WTC11 (cell line): Measurements from ENCODE around the gene CLNK. TPM values are rescaled to one million over a fixed set of nuclear protein-coding genes. Genes with fewer than 3 reads are reported as not detected.
A peak's percentile ranks its signal among the peaks of the same experiment; 100 is the strongest.

Experiments used
- ATAC-seq: fragments of 200-7000 bp; cut with Tn5 transposase; 2 replicates; pipeline ENCODE4 v1.10.0; 2021; ENCODE audit warnings: mild to moderate bottlenecking, moderate library complexity
- CTCF ChIA-PET: fragments of 300-600 bp; sonication (Branson Sonifier 250); formaldehyde crosslinking; loops from one replicate; lab custom pipeline; 2021; ENCODE audit warnings: antibody characterized with exemption; lab: Charles Lee
- POLR2A ChIA-PET: fragments of 350-600 bp; sonication (Branson Sonifier 250); formaldehyde crosslinking; loops from one replicate; lab custom pipeline; 2021; ENCODE audit warnings: antibody characterized with exemption; lab: Charles Lee
- DNase-seq: peaks from one replicate; pipeline ENCODE4 v3.0.0; 2021; ENCODE audit warnings: low spot score
- H3K27ac Mint-ChIP-seq: 2 replicates; pipeline ENCODE4 v1.8.0; 2021; ENCODE audit warnings: mixed read lengths
- H3K27me3 Mint-ChIP-seq: 2 replicates; pipeline ENCODE4 v1.8.0; 2021; ENCODE audit warnings: low read depth, mild to moderate bottlenecking, moderate library complexity, mixed read lengths
- H3K36me3 Mint-ChIP-seq: 2 replicates; pipeline ENCODE4 v1.8.0; 2021; ENCODE audit warnings: mixed read lengths
- H3K4me1 Mint-ChIP-seq: 2 replicates; pipeline ENCODE4 v1.8.0; 2022; ENCODE audit warnings: mixed read lengths
- H3K4me3 Mint-ChIP-seq: 2 replicates; pipeline ENCODE4 v1.8.0; 2021; ENCODE audit warnings: mild to moderate bottlenecking, moderate library complexity, mixed read lengths
- H3K9me3 Mint-ChIP-seq: 2 replicates; pipeline ENCODE4 v1.8.0; 2021; ENCODE audit warnings: mixed read lengths
- AFF4 ChIP-seq: sonication (generic); formaldehyde crosslinking; IDR thresholded peaks from 2 replicates; pipeline ENCODE4 v1.8.1; 2023; ENCODE audit warnings: mild to moderate bottlenecking, missing genetic modification reagents, borderline replicate concordance
- CDX4 ChIP-seq: fragments of 250-450 bp; sonication (Bioruptor Pico); IDR thresholded peaks from 2 replicates; pipeline ENCODE4 v1.9.0; 2021; ENCODE audit warnings: moderate library complexity, mild to moderate bottlenecking, inconsistent platforms, borderline replicate concordance
- CREM ChIP-seq: sonication (generic); formaldehyde crosslinking; IDR thresholded peaks from 2 replicates; pipeline ENCODE4 v1.8.1; 2022; ENCODE audit warnings: mild to moderate bottlenecking, missing genetic modification reagents, moderate library complexity
- E2F1 ChIP-seq: sonication (generic); formaldehyde crosslinking; IDR thresholded peaks from 2 replicates; pipeline ENCODE4 v1.8.0; 2022; ENCODE audit warnings: mild to moderate bottlenecking, missing genetic modification reagents
- ELF4 ChIP-seq: sonication (generic); formaldehyde crosslinking; IDR thresholded peaks from 2 replicates; pipeline ENCODE4 v1.8.1; 2022; ENCODE audit warnings: low read depth, mild to moderate bottlenecking, moderate library complexity, missing genetic modification reagents
- EMX1 ChIP-seq: fragments of 250-450 bp; sonication (Bioruptor Pico); IDR thresholded peaks from 2 replicates; pipeline ENCODE4 v1.8.0; 2021; ENCODE audit warnings: mild to moderate bottlenecking
- FOXJ3 ChIP-seq: sonication (generic); formaldehyde crosslinking; IDR thresholded peaks from 2 replicates; pipeline ENCODE4 v1.9.0; 2021; ENCODE audit warnings: missing genetic modification reagents, mild to moderate bottlenecking, borderline replicate concordance
- GABPB1 ChIP-seq: sonication (generic); formaldehyde crosslinking; IDR thresholded peaks from 2 replicates; pipeline ENCODE4 v1.8.1; 2023; ENCODE audit warnings: mild to moderate bottlenecking, missing genetic modification reagents
- KAT7 ChIP-seq: sonication (generic); formaldehyde crosslinking; IDR thresholded peaks from 2 replicates; pipeline ENCODE4 v1.8.1; 2023; ENCODE audit warnings: missing genetic modification reagents, mild to moderate bottlenecking, borderline replicate concordance
- NFE2L1 ChIP-seq: sonication (generic); formaldehyde crosslinking; IDR thresholded peaks from 2 replicates; pipeline ENCODE4 v1.8.1; 2023; ENCODE audit warnings: missing genetic modification reagents
- RORB ChIP-seq: fragments of 250-450 bp; sonication (Bioruptor Pico); IDR thresholded peaks from 2 replicates; pipeline ENCODE4 v1.9.0; 2021; ENCODE audit warnings: mild to moderate bottlenecking
- STAT6 ChIP-seq: sonication (generic); formaldehyde crosslinking; conservative IDR thresholded peaks from 2 replicates; pipeline ENCODE4 v1.8.1; 2023; ENCODE audit warnings: mild to moderate bottlenecking, low read depth, missing genetic modification reagents, moderate library complexity
- TEAD1 ChIP-seq: sonication (generic); formaldehyde crosslinking; IDR thresholded peaks from 2 replicates; pipeline ENCODE4 v1.8.0; 2022; ENCODE audit warnings: mild to moderate bottlenecking, missing genetic modification reagents
- TP53 ChIP-seq: sonication (generic); formaldehyde crosslinking; IDR thresholded peaks from 2 replicates; pipeline ENCODE4 v1.8.1; 2023; ENCODE audit warnings: mild to moderate bottlenecking, missing genetic modification reagents
- ZNF121 ChIP-seq: sonication (generic); formaldehyde crosslinking; IDR thresholded peaks from 2 replicates; pipeline ENCODE4 v1.8.0; 2023; ENCODE audit warnings: missing genetic modification reagents
- ZNF219 ChIP-seq: sonication (generic); formaldehyde crosslinking; IDR thresholded peaks from 2 replicates; pipeline ENCODE4 v1.8.0; 2023; ENCODE audit warnings: missing genetic modification reagents, mild to moderate bottlenecking, borderline replicate concordance
- ZNF416 ChIP-seq: fragments of 250-450 bp; sonication (Bioruptor Pico); IDR thresholded peaks from 2 replicates; pipeline ENCODE4 v1.9.0; 2021; ENCODE audit warnings: mild to moderate bottlenecking, inconsistent platforms
- total RNA-seq: library from RNA; stranded (reverse); gene quantifications from 3 replicates; pipeline ENCODE4 v1.2.3, GENCODE V29; 2021
- TF ChIP-seq, protein P1 (sequence below): sonication (generic); formaldehyde crosslinking; IDR thresholded peaks from 2 replicates; pipeline ENCODE4 v1.8.0; 2022; ENCODE audit warnings: mild to moderate bottlenecking, missing genetic modification reagents
- TF ChIP-seq, protein P2 (sequence below): sonication (generic); formaldehyde crosslinking; IDR thresholded peaks from 2 replicates; pipeline ENCODE4 v1.8.0; 2023; ENCODE audit warnings: missing genetic modification reagents
- TF ChIP-seq, protein P3 (sequence below): sonication (generic); formaldehyde crosslinking; IDR thresholded peaks from 2 replicates; pipeline ENCODE4 v1.8.1; 2022; ENCODE audit warnings: low read depth, mild to moderate bottlenecking, moderate library complexity, missing genetic modification reagents, borderline replicate concordance
- TF ChIP-seq, protein P4 (sequence below): sonication (generic); formaldehyde crosslinking; IDR thresholded peaks from 2 replicates; pipeline ENCODE4 v1.8.0; 2022; ENCODE audit warnings: mild to moderate bottlenecking, missing genetic modification reagents

CLNK gene
- total RNA-seq, 1 experiment from 2014 or later: not detected

DNA sequence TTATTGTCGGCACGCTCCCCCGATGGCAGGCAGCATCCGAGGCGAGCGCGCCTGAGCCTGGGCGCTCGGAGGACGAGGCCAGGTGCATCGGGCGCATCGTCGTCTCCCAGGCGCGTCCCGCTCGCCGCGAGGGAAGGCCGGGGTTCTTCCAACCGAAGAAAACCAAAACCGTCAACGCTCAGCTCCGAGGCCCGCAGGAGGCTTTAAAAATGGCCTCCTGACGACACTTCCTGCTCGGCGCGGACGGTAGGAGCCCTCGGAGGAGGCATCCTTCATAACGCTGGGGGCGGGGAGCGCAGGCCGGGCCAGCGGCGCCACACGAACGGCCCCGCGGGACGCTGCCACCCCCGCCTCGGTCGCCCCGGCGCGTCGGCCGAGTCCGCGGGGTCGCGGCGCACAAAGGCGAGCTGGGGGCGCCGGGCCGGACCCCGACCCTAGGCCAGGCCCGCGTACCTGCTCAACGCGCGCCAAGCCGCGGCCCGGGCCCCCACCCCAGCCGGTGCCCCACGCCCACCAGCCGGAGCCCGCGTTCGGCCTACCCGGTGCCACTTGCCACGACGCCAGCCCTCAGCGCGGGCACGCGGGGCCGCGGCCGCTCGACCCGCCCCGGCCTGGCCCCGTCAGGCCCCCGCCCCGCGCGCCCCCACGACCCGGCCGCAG is 227.8 kb downstream of the CLNK start (continued):
- TF ChIP-seq E2F1 (CRISPR knock-in tag) (no peak), ZNF416 (CRISPR knock-in tag) (no peak), TP53 (CRISPR knock-in tag) (peak; percentile 37; the same call in 1 of the 2 replicates), FOXJ3 (CRISPR knock-in tag) (no peak), CREM (CRISPR knock-in tag) (no peak), AFF4 (no peak), GABPB1 (no peak), NFE2L1 (CRISPR knock-in tag) (peak; percentile 78; the same call in 1 of the 2 replicates)
- TF ChIP-seq, protein P1, sequence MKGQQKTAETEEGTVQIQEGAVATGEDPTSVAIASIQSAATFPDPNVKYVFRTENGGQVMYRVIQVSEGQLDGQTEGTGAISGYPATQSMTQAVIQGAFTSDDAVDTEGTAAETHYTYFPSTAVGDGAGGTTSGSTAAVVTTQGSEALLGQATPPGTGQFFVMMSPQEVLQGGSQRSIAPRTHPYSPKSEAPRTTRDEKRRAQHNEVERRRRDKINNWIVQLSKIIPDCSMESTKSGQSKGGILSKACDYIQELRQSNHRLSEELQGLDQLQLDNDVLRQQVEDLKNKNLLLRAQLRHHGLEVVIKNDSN: peak; percentile 25; the same call in 1 of the 2 replicates
- TF ChIP-seq, protein P2, sequence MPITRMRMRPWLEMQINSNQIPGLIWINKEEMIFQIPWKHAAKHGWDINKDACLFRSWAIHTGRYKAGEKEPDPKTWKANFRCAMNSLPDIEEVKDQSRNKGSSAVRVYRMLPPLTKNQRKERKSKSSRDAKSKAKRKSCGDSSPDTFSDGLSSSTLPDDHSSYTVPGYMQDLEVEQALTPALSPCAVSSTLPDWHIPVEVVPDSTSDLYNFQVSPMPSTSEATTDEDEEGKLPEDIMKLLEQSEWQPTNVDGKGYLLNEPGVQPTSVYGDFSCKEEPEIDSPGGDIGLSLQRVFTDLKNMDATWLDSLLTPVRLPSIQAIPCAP (CRISPR knock-in tag): no peak
- TF ChIP-seq, protein P3, sequence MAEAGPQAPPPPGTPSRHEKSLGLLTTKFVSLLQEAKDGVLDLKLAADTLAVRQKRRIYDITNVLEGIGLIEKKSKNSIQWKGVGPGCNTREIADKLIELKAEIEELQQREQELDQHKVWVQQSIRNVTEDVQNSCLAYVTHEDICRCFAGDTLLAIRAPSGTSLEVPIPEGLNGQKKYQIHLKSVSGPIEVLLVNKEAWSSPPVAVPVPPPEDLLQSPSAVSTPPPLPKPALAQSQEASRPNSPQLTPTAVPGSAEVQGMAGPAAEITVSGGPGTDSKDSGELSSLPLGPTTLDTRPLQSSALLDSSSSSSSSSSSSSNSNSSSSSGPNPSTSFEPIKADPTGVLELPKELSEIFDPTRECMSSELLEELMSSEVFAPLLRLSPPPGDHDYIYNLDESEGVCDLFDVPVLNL: no peak
- TF ChIP-seq, protein P4, sequence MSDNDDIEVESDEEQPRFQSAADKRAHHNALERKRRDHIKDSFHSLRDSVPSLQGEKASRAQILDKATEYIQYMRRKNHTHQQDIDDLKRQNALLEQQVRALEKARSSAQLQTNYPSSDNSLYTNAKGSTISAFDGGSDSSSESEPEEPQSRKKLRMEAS (CRISPR knock-in tag): peak; percentile 89
- TF ChIP-seq, all 79 proteins: peak for 10

DNA sequence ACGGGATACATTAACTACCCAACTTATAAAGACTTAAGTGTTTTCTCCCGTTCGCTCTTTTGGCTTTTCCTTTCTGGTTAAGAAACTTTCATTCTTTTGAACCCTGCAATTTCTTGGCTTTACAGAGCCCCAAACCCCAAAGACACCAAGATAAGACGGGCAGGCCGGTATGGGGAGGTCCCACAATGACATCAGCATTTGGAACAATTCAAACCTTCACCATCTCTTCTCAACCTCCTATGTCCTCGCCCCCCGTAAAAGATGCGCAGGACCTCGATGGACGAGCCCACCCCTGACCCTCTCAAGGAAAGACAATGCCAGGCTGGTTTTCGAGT is 228.3 kb downstream of the CLNK start:
- Mint-ChIP-seq H3K27me3 (peaks cover 65% of the 10 kb centered on the region), H3K4me3 (peak overlapping the region; percentile 85), H3K4me1 (peaks cover 32% of the 10 kb centered on the region), H3K36me3 (peaks cover 31% of the 10 kb centered on the region), H3K27ac (no peak overlapping the region), H3K9me3 (no peaks in the 10 kb centered on the region)
- ATAC-seq (no peak), DNase-seq (no peak)
- ChIA-PET CTCF (interaction anchor here (1.2 to 3.9 kb wide), 3 partner anchors 70 to 1455 kb away, joined by 3 to 15 read pairs (median 13); no protein-coding TSS in a partner anchor), POLR2A (no interaction called here)
- TF ChIP-seq KAT7 (CRISPR knock-in tag): no peak
- TF ChIP-seq, protein P1: no peak
- TF ChIP-seq E2F1 (CRISPR knock-in tag): no peak
- no peak for TF ChIP-seq STAT6 (CRISPR knock-in tag)
- TF ChIP-seq ZNF121 (CRISPR knock-in tag): no peak
- TF ChIP-seq EMX1 (CRISPR knock-in tag): no peak
- no peak for TF ChIP-seq GABPB1
- no peak for TF ChIP-seq ELF4
- no peak for TF ChIP-seq CDX4 (CRISPR knock-in tag)
- TF ChIP-seq, protein P2 (CRISPR knock-in tag): no peak
- TF ChIP-seq ZNF219 (CRISPR knock-in tag): no peak
- no peak for TF ChIP-seq TEAD1 (CRISPR knock-in tag)
- no peak for TF ChIP-seq RORB (CRISPR knock-in tag)
